OCI-LY7 (cell line): ENCODE data around the gene PDE10A. TPM values are rescaled to one million over a fixed set of nuclear protein-coding genes. Genes with fewer than 3 reads are reported as not detected.

Experiments used
- BruUV-seq: library from RNA; stranded (reverse); fragments of 400-500 nt; replicated peaks from 2 replicates; lab custom pipeline; 2021; lab: Mats Ljungman, UMichigan
- CTCF ChIA-PET: fragments of 300-600 bp; sonication (Branson Sonifier 250); formaldehyde crosslinking; loops from one replicate; lab custom pipeline; 2022; ENCODE audit warnings: antibody characterized with exemption; ENCODE audit not compliant: unreplicated experiment; lab: Charles Lee
- POLR2A ChIA-PET: fragments of 300-600 bp; sonication (Branson Sonifier 250); formaldehyde crosslinking; loops from one replicate; lab custom pipeline; 2022; ENCODE audit warnings: antibody characterized with exemption; lab: Charles Lee
- DNase-seq: peaks from one replicate; pipeline ENCODE4 v3.0.0-alpha.2; 2015; ENCODE audit warnings: low spot score
- H2AFZ ChIP-seq: fragments of 200-600 bp; sonication (generic), shearing (Covaris generic); 2 replicates; pipeline ENCODE4 v1.6.1; 2014; ENCODE audit warnings: mild to moderate bottlenecking, antibody characterized with exemption, low read length, moderate library complexity
- H3K27ac ChIP-seq: fragments of 200-600 bp; sonication (generic); 2 replicates; pipeline ENCODE4 v1.5.1; 2014; ENCODE audit warnings: mixed run types, low read depth, mild to moderate bottlenecking, moderate library complexity, low read length, inconsistent platforms; ENCODE audit not compliant: poor library complexity, severe bottlenecking
- H3K36me3 ChIP-seq: fragments of 200-600 bp; sonication (generic); 2 replicates; pipeline ENCODE4 v1.6.1; 2014; ENCODE audit warnings: mild to moderate bottlenecking, antibody characterized with exemption, low read length, moderate library complexity, mixed read lengths; ENCODE audit not compliant: insufficient read depth
- H3K4me1 ChIP-seq: fragments of 200-600 bp; sonication (generic); 2 replicates; pipeline ENCODE4 v1.5.1; 2014; ENCODE audit warnings: mild to moderate bottlenecking, low read length; ENCODE audit not compliant: insufficient read depth, poor library complexity, severe bottlenecking
- H3K4me2 ChIP-seq: fragments of 200-600 bp; sonication (generic); 2 replicates; pipeline ENCODE4 v1.6.1; 2014; ENCODE audit warnings: mild to moderate bottlenecking, low read length
- H3K4me3 ChIP-seq: fragments of 200-600 bp; sonication (generic); 2 replicates; pipeline ENCODE4 v1.5.1; 2014; ENCODE audit warnings: mild to moderate bottlenecking, low read depth, low read length; ENCODE audit not compliant: poor library complexity, severe bottlenecking
- H3K79me2 ChIP-seq: fragments of 200-600 bp; sonication (generic); 2 replicates; pipeline ENCODE4 v1.6.1; 2016; ENCODE audit warnings: low read depth, mild to moderate bottlenecking, low read length, moderate library complexity, mixed read lengths; ENCODE audit not compliant: insufficient read depth
- H3K9me2 ChIP-seq: fragments of 200-600 bp; sonication (generic); 2 replicates; pipeline ENCODE4 v1.6.1; 2016; ENCODE audit warnings: mild to moderate bottlenecking, low read length, mixed read lengths; ENCODE audit not compliant: insufficient read depth
- H3K9me3 ChIP-seq: fragments of 200-600 bp; sonication (generic); 2 replicates; pipeline ENCODE4 v1.6.1; 2014; ENCODE audit warnings: mild to moderate bottlenecking, mixed run types, low read length, mixed read lengths
- H4K20me1 ChIP-seq: fragments of 200-600 bp; sonication (generic); 2 replicates; pipeline ENCODE4 v1.6.1; 2014; ENCODE audit warnings: mild to moderate bottlenecking, antibody characterized with exemption, low read length, moderate library complexity, mixed read lengths; ENCODE audit not compliant: insufficient read depth
- EZH2phosphoT487 ChIP-seq: fragments of 200-600 bp; sonication (generic); IDR thresholded peaks from 2 replicates; pipeline ENCODE4 v1.6.1; 2018; ENCODE audit warnings: low read depth, borderline replicate concordance, mild to moderate bottlenecking, mixed run types, antibody characterized with exemption, low read length, moderate library complexity, mixed read lengths
- intact Hi-C: fragments of 100-400 bp; cut with micrococcal nuclease; formaldehyde crosslinking; loops from one replicate; pipeline ENCODE4 v1.10.0; 2022; ENCODE audit not compliant: unreplicated experiment
- total RNA-seq, 2 experiments: library from RNA; depleted of rRNA in 1 of 2; stranded (reverse); fragments of >200 nt in 1 of 2; shearing (Covaris generic) in 1 of 2; gene quantifications; 2 replicates each; pipeline ENCODE4 v1.2.3, GENCODE V29; 2014 to 2022
- TF ChIP-seq, protein P1 (sequence below): fragments of 200-600 bp; sonication (generic); conservative IDR thresholded peaks from 2 replicates; pipeline ENCODE4 v1.5.1; 2014; ENCODE audit warnings: mild to moderate bottlenecking, antibody characterized with exemption, low read length, moderate library complexity, mixed read lengths

Gene PDE10A
- total RNA-seq, 2 experiments from 2014 or later, result not detected

GRCh38 chr6:165630544-165630953, 32.5 kb downstream of the PDE10A start:
- H3K9me2 ChIP-seq, result no peaks in the 10 kb centered on the region
- H3K79me2 ChIP-seq, result no peaks in the 10 kb centered on the region
- BruUV-seq, result no TSS peak
- ChIA-PET CTCF (no interaction called here), POLR2A (no interaction called here)
- intact Hi-C loops, result no loop called here
- H3K4me1 ChIP-seq, result no peaks in the 10 kb centered on the region
- no peaks in the 10 kb centered on the region for H4K20me1 ChIP-seq
- H3K27ac ChIP-seq, result no peak overlapping the region
- TF ChIP-seq EZH2phosphoT487, result no peak
- TF ChIP-seq, protein P1, sequence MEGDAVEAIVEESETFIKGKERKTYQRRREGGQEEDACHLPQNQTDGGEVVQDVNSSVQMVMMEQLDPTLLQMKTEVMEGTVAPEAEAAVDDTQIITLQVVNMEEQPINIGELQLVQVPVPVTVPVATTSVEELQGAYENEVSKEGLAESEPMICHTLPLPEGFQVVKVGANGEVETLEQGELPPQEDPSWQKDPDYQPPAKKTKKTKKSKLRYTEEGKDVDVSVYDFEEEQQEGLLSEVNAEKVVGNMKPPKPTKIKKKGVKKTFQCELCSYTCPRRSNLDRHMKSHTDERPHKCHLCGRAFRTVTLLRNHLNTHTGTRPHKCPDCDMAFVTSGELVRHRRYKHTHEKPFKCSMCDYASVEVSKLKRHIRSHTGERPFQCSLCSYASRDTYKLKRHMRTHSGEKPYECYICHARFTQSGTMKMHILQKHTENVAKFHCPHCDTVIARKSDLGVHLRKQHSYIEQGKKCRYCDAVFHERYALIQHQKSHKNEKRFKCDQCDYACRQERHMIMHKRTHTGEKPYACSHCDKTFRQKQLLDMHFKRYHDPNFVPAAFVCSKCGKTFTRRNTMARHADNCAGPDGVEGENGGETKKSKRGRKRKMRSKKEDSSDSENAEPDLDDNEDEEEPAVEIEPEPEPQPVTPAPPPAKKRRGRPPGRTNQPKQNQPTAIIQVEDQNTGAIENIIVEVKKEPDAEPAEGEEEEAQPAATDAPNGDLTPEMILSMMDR, result no peak
- DNase-seq, result no peak
- H3K4me2 ChIP-seq, result no peak overlapping the region
- H3K4me3 ChIP-seq, result no peak overlapping the region
- no peaks in the 10 kb centered on the region for H3K36me3 ChIP-seq
- no peak overlapping the region for H2AFZ ChIP-seq
- H3K9me3 ChIP-seq, result no peaks in the 10 kb centered on the region

- no peak overlapping the region for H3K4me3 ChIP-seq
- TF ChIP-seq EZH2phosphoT487, result no peak
- TF ChIP-seq, protein P1, result no peak
- no TSS peak for BruUV-seq
- no peaks in the 10 kb centered on the region for H4K20me1 ChIP-seq
- intact Hi-C loops, result no loop called here
- CTCF ChIA-PET, result no interaction called here
- POLR2A ChIA-PET, result interaction anchor here (0.6 to 0.7 kb wide), 2 partner anchors 11 to 1890 kb away, joined by 3 read pairs; no protein-coding TSS in a partner anchor
- H3K36me3 ChIP-seq, result no peaks in the 10 kb centered on the region
- no peaks in the 10 kb centered on the region for H3K9me2 ChIP-seq
- no peaks in the 10 kb centered on the region for H3K9me3 ChIP-seq
- H3K79me2 ChIP-seq, result no peaks in the 10 kb centered on the region
- DNase-seq, result no peak
- H3K27ac ChIP-seq, result no peak overlapping the region
- H3K4me1 ChIP-seq, result no peaks in the 10 kb centered on the region
- no peak overlapping the region for H3K4me2 ChIP-seq
- H2AFZ ChIP-seq, result no peak overlapping the region
Measured at GRCh38 chr6:165628955-165629354, 34.1 kb downstream of the PDE10A start.

DNA sequence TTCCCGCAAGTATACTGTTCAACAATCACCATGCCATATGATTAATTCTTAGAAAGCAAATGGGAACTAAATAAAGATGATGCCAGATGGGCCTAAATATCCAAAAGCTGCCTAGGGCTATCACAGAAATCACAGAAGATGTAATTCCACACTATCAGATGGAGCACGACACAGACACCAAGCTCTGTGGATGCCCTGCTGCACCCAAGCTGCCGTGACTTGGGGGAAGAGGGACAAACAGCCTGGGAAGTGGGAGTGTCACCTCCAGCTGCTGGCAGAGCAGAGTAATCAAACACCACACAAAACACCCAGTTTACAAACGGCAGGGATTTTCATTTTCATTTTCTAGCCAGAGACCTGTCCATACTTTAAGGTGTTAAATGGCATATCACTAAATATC, 35.7 kb downstream of the PDE10A start:
- no peak for DNase-seq
- H3K79me2 ChIP-seq, result no peaks in the 10 kb centered on the region
- no peaks in the 10 kb centered on the region for H3K36me3 ChIP-seq
- TF ChIP-seq EZH2phosphoT487, result no peak
- TF ChIP-seq, protein P1, result no peak
- no peaks in the 10 kb centered on the region for H4K20me1 ChIP-seq
- BruUV-seq, result no TSS peak
- no peaks in the 10 kb centered on the region for H3K9me2 ChIP-seq
- H3K4me2 ChIP-seq, result no peak overlapping the region
- CTCF ChIA-PET, result no interaction called here
- no peaks in the 10 kb centered on the region for H3K4me1 ChIP-seq
- H3K4me3 ChIP-seq, result no peak overlapping the region
- H3K9me3 ChIP-seq, result no peaks in the 10 kb centered on the region
- POLR2A ChIA-PET, result no interaction called here
- H2AFZ ChIP-seq, result no peak overlapping the region
- H3K27ac ChIP-seq, result no peak overlapping the region
- intact Hi-C loops, result no loop called here
